GM18505 (cell line): ENCODE measurements around the gene ZCCHC10.
A peak's percentile ranks its signal among the peaks of the same experiment; 100 is the strongest.
"Not testable (repeated sequence)": the region's sequence is repeated elsewhere in the genome, so short reads cannot be mapped to it uniquely, and the experiment has no call there.

Experiments used
- ATAC-seq: cut with Tn5 transposase; IDR thresholded peaks from one replicate; pipeline ENCODE4 v1.9.1; 2021; ENCODE audit not compliant: unreplicated experiment
- POLR2A ChIP-seq: IDR thresholded peaks from 4 replicates; pipeline ENCODE4 v1.6.1; 2011; ENCODE audit warnings: borderline replicate concordance; ENCODE audit not compliant: insufficient read depth, insufficient read length; ENCODE audit errors: extremely low read depth

ZCCHC10 gene

DNA sequence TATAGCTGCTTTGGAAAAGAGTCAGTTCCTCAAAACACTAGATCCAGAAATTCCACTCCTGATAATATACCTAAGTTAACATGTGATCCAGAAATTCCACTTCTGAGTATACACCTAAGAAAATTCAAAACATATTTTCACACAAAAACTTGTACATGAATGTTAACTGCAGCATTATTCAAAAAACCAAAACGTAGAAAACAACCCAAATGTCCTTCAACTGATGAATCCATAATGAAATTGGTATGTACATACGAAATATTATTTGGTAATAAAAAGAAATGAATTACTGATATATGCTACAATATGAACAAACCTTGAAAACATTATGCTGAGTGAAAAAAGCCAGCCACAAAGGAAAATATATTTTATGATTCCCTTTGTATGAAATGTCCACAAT lies 46.4 kb downstream of the ZCCHC10 start:
- TF ChIP-seq POLR2A, result no peak
- ATAC-seq, result no peak

DNA sequence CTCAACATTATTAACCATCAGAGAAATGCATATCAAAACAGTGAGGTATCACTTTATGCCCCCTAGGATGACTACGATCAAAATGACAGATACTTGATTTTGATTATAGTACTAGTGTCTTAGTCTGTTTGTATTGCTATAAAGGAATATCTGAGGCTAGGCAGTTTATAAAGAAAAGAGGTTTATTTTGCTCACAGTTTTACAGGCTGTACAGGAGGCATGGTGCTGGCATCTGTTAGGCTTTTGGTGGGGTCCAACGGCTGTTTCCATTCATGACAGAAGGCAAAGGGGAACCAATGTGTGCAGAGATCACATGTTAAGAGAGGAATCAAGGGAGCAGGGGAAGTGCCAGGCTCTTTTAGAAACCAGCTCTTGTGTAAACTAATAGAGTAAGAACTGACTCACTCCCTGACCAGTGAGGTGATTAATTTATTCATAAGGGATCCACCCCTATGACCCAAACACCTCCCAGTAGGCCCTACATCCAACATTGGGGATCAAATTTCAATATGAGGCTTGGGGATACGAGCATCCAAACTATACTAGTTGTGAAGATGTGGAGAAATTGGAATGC lies 46.9 kb downstream of the ZCCHC10 start:
- no peak for TF ChIP-seq POLR2A
- no peak for ATAC-seq

DNA sequence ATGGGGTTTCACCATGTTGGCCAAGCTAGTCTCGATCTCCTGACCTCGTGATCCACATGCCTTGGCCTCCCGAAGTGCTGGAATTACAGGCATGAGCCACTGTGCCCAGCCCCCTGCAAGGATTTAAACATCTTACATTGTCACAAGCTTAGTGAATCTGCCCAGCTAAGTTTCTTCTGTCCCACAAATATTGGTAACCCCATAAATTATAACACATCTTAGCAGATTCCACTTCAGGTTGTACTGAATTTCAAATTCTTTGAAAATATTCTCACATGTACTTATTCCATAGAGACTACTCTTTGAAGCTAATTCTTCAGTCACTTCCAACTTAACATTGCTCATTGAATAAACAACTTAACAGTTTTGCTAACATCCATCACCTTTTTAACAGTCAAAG lies 49.5 kb downstream of the ZCCHC10 start:
- no peak for ATAC-seq
- no peak for TF ChIP-seq POLR2A

DNA sequence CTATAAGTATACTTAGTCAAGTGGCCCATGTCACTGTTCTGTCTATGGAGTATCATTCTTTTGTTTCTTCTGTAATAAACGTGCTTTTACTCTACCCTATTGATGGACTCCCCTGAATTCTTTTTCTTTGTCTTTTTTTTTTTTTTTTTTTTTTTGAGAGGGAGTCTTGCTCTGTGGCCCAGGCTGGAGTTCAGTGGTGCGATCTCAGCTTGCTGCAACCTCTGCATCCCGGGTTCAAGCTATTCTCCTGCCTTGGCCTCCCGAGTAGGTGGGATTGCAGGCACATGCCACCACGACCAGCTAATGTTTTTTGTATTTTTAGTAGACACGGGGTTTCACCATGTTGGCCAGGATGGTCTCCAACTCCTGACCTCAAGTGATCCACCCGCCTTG lies 53.9 kb downstream of the ZCCHC10 start:
- ATAC-seq, result not testable (repeated sequence)

DNA sequence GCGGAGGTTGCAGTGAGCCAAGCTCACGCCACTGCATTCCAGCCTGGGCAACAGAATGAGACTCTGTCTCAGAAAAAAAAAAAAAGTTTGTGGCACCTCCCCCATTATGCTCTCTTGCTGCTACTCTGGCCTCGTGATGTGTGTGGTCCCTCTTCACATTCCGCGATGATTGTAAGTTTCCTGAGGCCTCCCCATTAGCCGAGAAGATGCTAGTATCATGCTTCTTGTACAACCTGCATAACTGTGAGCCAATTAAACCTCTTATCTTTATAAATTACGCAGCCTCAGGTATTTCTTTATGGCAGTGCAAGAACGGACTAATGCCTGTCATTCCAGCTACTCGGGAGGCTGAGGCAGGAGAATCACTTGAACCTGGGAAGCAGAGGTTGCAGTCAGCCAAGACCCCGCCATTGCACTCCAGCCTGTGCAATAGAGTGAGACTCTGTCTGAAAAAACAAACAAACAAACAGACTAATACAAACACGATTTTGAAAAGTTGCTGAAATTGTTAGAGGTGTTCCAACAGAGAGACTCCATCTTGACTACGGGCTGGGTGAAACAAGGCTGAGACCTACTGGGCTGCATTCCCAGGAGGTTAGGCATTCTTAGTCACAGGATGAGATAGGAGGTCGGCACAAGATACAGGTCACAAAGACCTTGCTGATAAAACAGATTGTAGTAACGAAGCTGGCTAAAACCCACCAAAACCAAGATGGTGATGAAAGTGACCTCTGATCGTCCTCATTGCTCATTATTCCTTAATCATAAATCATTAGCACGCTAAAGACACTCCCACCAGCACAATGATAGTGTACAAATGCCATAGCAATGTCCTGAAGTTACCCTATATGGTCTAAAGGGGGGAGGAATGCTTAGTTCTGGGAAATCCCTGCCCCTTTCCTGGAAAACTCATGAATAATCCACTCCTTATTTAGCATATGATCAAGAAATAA lies 54.6 kb downstream of the ZCCHC10 start:
- TF ChIP-seq POLR2A, result no peak
- no peak for ATAC-seq

DNA sequence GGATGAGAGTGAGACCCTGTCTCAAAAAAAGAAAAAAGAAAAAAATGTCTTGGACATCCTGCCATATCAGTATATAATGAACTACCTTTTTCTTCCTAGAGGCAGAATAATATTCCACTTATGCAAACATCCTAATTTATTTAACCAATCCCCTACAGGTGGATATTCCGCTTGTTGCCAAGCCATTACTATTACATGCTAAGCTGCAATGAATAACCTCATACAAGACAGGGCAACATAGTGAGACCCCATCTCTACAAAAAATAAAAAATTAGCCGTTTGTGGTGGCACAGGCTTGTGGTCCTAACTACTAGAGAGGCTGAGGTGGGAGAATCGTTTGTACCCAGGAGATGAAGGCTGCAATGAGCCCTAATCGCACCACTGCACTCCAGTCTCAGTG lies 61.2 kb downstream of the ZCCHC10 start:
- TF ChIP-seq POLR2A, result no peak
- ATAC-seq, result no peak

DNA sequence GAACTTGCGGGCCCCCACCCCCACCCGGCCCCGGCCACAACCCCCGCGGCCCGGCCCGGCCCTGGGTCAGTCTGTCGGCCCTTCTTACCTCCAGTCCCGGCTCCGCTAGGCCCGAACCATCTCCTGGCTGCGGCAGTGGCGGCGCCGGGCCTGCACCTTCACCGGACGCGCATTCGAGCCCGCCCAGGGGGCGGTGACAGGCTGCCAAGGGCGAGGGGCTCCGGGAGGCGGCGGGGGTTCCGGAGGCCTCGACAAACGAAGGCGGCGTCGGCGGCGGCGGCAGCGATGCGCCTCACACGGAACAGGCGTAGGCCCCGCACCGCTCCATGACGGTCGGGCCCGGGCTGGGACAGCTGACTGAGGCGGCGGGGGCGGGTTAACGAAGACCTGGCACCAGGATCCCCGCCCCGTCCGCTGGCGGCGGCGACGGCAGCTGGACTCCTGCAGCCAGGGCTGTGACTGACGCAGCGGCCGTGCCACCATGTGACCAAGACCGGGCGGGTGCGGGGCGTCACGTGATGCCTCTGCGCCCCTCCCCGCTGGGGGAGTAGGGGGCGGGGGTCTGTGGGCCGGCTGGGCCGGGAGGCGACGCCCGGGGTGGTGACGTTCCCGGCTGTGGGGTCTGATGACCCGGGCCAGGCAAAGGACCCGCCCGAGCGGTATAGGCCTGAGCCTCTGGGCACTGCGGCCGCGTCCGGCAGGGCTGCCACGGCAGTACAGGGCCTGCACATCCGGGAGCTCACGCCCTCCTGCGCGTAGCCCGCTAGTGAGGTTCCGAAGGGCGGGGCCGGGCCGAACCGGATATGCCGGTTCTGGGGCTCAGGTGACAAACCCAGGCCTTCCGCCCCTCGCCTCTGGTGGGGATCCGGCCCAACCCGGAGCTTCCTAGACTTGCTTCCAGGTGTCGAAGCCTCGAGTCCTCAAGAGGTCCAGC lies 62.9 kb downstream of the ZCCHC10 start, which contains the start of gene AFF4:
Gene AFF4 (minus strand): TSS at position 464 of the 934 bp plus-strand sequence. CDS start 26,445 bp downstream, outside the sequence.
- peak; percentile 89 for TF ChIP-seq POLR2A
- peak; percentile 94 for ATAC-seq

DNA sequence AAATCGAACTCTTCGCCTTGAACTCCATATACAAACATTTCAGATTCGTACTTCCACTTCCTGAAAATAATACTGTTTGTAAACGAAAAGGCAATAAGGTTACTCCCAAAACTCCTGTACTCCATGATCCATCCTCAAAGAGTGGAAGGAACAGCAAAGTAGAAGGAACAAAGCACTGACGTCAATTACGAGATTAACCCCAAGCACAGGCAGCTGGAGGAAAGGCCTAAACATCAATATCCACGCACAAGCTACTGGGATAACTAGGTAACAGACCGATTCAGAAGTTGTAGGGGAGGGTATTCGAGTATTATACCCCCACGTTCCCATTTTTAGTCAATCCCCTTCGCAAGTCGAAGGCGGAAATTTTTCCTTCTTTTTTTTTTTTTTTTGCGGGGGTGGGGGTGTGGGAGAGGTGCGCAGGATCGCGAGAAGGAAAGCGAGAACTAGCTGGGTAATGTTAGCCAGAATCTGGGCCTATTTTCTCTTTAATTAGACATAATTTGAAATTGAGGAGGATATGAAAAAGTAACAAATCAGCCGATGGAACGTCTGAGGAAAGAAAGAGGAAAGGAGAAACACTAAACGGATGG lies 63.8 kb downstream of the ZCCHC10 start:
- no peak for TF ChIP-seq POLR2A
- no peak for ATAC-seq

DNA sequence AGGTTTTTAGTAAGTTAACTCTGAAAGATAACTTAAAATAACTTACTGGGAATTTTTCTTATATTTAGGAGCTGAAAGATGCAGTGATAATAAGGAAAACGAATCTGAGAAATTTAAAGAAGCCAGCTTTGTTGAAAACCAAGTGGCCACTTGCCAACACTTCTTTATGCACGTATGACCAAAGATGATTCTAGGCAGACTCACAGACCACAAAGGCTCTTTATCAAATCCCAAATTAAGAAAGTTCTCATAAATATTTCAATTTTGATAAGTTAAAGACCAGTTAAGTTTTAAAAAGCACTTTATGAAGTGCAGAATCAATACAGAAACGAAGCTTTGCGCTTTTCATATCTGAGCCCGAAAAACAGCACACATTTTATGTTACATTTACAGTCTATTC lies 64.5 kb downstream of the ZCCHC10 start:
- no peak for TF ChIP-seq POLR2A
- no peak for ATAC-seq

DNA sequence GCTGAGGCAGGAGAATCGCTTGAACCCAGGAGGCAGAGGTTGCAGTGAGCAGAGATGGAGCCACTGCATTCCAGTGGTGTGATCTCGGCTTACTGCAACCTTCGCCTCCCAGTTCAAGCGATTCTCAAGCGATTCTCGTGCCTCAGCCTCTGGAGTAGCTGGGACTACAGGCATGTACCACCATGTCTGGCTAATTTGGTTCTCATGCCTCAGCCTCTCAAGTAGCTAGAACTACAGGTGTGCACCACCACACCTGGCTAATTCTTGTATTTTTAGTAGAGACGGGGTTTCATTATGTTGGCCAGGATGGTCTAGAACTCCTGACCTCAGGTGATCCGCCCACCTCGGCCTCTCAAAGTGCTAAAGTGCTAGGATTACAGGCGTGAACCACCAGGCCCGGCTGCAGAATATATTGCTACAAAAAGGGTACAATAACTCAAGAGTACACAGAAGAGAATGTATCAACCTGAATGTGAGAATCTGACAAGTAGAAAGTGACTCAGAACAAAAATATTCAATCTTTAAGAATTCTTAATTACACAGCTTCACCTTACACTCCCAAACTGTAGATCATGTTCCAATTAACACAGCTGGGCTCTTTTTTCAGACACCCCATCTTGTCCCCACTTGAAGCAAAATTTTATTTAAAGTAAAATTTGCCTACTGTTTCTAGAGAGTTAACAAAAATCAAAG lies 65.1 kb downstream of the ZCCHC10 start:
- ATAC-seq, result not testable (repeated sequence)

DNA sequence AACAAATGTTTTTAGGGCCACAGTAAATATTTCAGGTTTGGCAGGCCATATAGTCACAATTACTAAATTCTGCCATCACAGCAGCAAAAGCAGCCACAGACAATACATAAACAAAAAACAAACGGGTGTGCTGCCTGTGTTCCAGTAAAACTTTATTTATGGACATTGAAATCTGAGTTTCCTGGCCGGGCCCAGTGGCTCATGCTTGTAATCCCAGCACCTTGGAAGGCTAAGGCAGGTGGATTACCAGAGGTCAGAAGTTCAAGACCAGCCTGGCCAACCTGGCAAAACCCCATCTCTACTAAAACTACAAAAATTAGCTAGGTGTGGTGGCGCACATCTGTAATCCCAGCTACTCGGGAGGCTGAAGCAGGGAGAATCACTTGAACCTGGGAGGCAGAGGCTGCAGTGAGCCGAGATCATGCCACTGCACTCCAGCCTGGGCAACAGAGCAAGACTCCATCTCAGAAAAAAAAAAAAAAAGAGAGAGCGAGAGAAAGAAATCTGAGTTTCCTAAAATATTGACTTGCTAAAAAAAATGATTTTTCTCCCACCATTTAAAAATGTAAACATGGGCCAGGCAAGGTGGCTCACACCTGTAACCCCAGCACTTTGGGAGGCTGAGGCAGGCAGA lies 70.1 kb downstream of the ZCCHC10 start:
- not testable (repeated sequence) for ATAC-seq

DNA sequence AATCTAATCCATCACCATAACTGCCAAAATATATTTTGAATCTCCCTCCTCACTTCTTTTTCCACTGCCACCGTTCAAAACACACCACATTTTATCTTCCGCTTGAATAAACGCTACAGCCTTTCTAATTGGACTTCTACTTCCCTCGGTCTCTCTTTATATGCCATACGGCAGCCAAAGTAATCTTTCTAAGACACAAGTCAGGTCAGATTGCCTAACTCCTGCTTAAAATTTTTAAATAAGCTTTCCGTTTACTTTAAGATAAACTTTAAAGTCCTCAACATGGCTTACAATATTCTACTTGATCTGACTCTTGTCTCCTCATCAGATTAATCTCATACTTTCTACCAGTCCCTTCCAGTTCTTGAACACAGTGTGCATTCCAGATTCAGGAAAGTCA lies 72.6 kb downstream of the ZCCHC10 start:
- TF ChIP-seq POLR2A, result no peak
- no peak for ATAC-seq

DNA sequence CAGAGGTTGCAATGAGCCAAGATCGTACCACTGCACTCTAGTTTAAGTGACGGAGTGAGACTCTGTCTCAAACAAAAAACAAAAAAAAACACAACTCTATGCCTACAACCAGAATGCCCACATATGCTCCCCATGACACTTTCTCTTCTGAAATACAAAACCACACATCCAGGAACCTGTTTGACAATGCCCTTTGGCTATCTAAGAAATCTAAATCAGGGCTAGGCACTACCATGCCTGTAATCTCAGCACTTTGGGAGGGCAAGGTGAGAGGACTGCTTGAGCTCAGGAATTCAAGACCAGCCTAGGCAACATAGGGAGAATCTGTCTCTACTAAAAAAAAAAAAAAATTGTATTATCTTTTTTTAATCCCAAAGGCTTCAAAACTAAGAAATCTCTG lies 73.5 kb downstream of the ZCCHC10 start:
- TF ChIP-seq POLR2A, result no peak
- ATAC-seq, result no peak

DNA sequence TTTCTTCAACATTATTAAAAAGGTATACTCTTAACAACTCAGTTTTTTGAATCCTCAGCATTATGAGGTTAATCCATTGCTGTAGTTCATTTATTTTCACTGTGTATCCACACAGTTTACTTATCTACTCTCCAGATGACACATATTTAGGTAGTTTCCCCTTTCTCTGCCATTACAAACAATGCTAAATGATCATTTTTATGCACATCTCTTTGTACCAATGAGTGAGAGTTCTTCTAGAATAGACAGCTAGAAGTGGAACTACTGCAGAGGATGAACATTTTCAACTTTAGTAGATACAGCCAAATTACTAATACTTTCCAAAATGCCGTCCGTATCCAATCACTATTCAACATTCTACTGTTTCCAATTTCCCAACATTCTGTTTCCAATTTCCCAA lies 74.5 kb downstream of the ZCCHC10 start:
- TF ChIP-seq POLR2A, result no peak
- no peak for ATAC-seq
